SKM-1 treated with dmso at 0.1 percent for 144 hours (cell line): Measurements from ENCODE around the gene SEC14L6.
"Not testable (repeated sequence)": the region's sequence is repeated elsewhere in the genome, so short reads cannot be mapped to it uniquely, and the experiment has no call there.

ENCODE experiments used
- DNase-seq: peaks from one replicate; lab custom pipeline; 2025; ENCODE audit not compliant: unreplicated experiment; lab: John Stamatoyannopoulos, UW

SEC14L6 gene

GRCh38 chr22:30567277-30567676 lies 20.7 kb upstream of the SEC14L6 start:
- not testable (repeated sequence) for DNase-seq

- no peak for DNase-seq
Observed at GRCh38 chr22:30566125-30566524, 19.6 kb upstream of the SEC14L6 start.

GRCh38 chr22:30565341-30565740 lies 18.8 kb upstream of the SEC14L6 start:
- DNase-seq = no peak

GRCh38 chr22:30564761-30565119 lies 18.2 kb upstream of the SEC14L6 start:
- DNase-seq = no peak

- no peak for DNase-seq
Observed at GRCh38 chr22:30564045-30564760, 17.7 kb upstream of the SEC14L6 start.

- no peak for DNase-seq
Observed at GRCh38 chr22:30562366-30562765, 15.8 kb upstream of the SEC14L6 start.

GRCh38 chr22:30561402-30562189 lies 15.1 kb upstream of the SEC14L6 start:
- DNase-seq = no peak

- DNase-seq = not testable (repeated sequence)
Observed at GRCh38 chr22:30560643-30561202, 14.2 kb upstream of the SEC14L6 start.

- DNase-seq = no peak
Observed at GRCh38 chr22:30559889-30560288, 13.3 kb upstream of the SEC14L6 start.

- no peak for DNase-seq
Observed at GRCh38 chr22:30557243-30557642, 10.7 kb upstream of the SEC14L6 start.

GRCh38 chr22:30556388-30556787 lies 9.8 kb upstream of the SEC14L6 start:
- no peak for DNase-seq

GRCh38 chr22:30555282-30556210 lies 9.0 kb upstream of the SEC14L6 start:
- no peak for DNase-seq

- DNase-seq = no peak
Observed at GRCh38 chr22:30553971-30554370, 7.4 kb upstream of the SEC14L6 start.

GRCh38 chr22:30552719-30553118 lies 6.2 kb upstream of the SEC14L6 start:
- DNase-seq = no peak

GRCh38 chr22:30551813-30552212 lies 5.3 kb upstream of the SEC14L6 start:
- not testable (repeated sequence) for DNase-seq

GRCh38 chr22:30547188-30547587 lies 647 bp upstream of the SEC14L6 start:
- DNase-seq = no peak

- no peak for DNase-seq
Observed at GRCh38 chr22:30542811-30543188, 3.7 kb downstream of the SEC14L6 start.

- DNase-seq = no peak
Observed at GRCh38 chr22:30541961-30542810, 4.4 kb downstream of the SEC14L6 start.

GRCh38 chr22:30541511-30541910 lies 5.0 kb downstream of the SEC14L6 start:
- DNase-seq = not testable (repeated sequence)

GRCh38 chr22:30539368-30539767 lies 7.2 kb downstream of the SEC14L6 start:
- no peak for DNase-seq
